G401 (cell line): ENCODE data around the gene PRPSAP2. TPM values are rescaled to one million over a fixed set of nuclear protein-coding genes. Genes with fewer than 3 reads are reported as not detected.

ENCODE experiments used
- DNase-seq: peaks from one replicate; pipeline ENCODE4 v3.0.0-alpha.2; 2015; ENCODE audit warnings: low spot score
- in situ Hi-C: cut with HindIII; loops from 2 replicates; pipeline ENCODE4 v1.10.0; 2016; ENCODE audit warnings: low sequenced_read_pairs, mixed read lengths
- total RNA-seq: library from RNA; depleted of rRNA; stranded (reverse); fragments of >200 nt; shearing (Covaris generic); gene quantifications from 2 replicates; pipeline ENCODE4 v1.2.3, GENCODE V29; 2014; rRNA removed

Gene PRPSAP2
- total RNA-seq, 1 experiment from 2014 or later: 137 TPM

- in situ Hi-C loops: no loop called here
- DNase-seq: no peak
These were observed 112.9 kb downstream of the PRPSAP2 start for GRCh38 chr17:18970582-18971480.

GRCh38 chr17:18971801-18972200 is 113.9 kb downstream of the PRPSAP2 start:
- DNase-seq: no peak
- in situ Hi-C loops: no loop called here

GRCh38 chr17:18974407-18975149 is 116.6 kb downstream of the PRPSAP2 start:
- in situ Hi-C loops: no loop called here

GRCh38 chr17:18975597-18975996 is 117.7 kb downstream of the PRPSAP2 start:
- in situ Hi-C loops: no loop called here
- no peak for DNase-seq

More at GRCh38 chr17:18974407-18975149, 116.6 kb downstream of the PRPSAP2 start:
- DNase-seq: no peak

- in situ Hi-C loops: no loop called here
These were observed 118.3 kb downstream of the PRPSAP2 start for GRCh38 chr17:18976201-18976600.

GRCh38 chr17:18977021-18977420 is 119.1 kb downstream of the PRPSAP2 start:
- in situ Hi-C loops: no loop called here
- no peak for DNase-seq

More at GRCh38 chr17:18976201-18976600, 118.3 kb downstream of the PRPSAP2 start:
- DNase-seq: no peak

- DNase-seq: no peak
- in situ Hi-C loops: no loop called here
These were observed 119.7 kb downstream of the PRPSAP2 start for GRCh38 chr17:18977646-18978045.

GRCh38 chr17:18978050-18978449 is 120.1 kb downstream of the PRPSAP2 start:
- in situ Hi-C loops: no loop called here
- no peak for DNase-seq

- in situ Hi-C loops: no loop called here
- DNase-seq: no peak
These were observed 120.7 kb downstream of the PRPSAP2 start for GRCh38 chr17:18978655-18979054.

Other genes starting within 250 kb of the PRPSAP2 start
- gene TBC1D28, start 213.7 kb upstream of the PRPSAP2 start, total RNA-seq: not detected in 2 replicates
- gene FOXO3B, start 175.8 kb upstream of the PRPSAP2 start, total RNA-seq: 1.8 and 4.0 TPM in 2 replicates
- gene FBXW10, start 114.1 kb upstream of the PRPSAP2 start, total RNA-seq: not detected in 2 replicates
- gene TVP23B, start 76.9 kb upstream of the PRPSAP2 start, total RNA-seq: 46.6 and 47.7 TPM in 2 replicates
- not detected in 2 replicates for gene SLC5A10, start 94.0 kb downstream of the PRPSAP2 start, total RNA-seq
- 10.2 and 16.7 TPM in 2 replicates for gene FAM83G, start 146.6 kb downstream of the PRPSAP2 start, total RNA-seq
- 1.3 and 5.2 TPM in 2 replicates for gene GRAP, start 188.8 kb downstream of the PRPSAP2 start, total RNA-seq